ENCODE results near the gene EFNB2.

The EFNB2 gene

GRCh38 chr13:106535552-106536243 lies at the start of gene EFNB2:
TSS of gene EFNB2 (minus strand) at chr13:106535662. CDS start at chr13:106534964, 698 bp downstream.
- DNase-seq (ENCODE audit: low spot score): peak; percentile 89

DNA sequence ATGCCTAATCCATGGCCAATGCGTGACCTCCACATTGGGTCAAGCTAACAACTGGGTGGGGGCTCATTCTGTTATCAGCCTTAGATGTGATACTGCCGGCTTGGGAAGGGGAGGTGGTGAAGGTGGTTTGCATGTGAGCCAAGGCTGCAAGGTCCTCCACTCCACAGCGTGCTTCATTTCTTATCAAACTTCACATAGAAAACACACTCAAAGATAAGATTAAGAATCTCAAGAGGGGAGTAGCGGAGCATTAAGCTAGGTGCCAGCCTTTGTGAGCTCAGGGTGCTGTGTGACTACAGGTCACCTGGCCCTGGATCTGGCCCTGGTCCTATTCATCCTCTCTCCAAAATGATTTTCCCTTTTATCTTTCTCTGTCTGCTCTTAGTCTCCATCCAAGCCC lies 45.8 kb upstream of the EFNB2 start:
- no peak for DNase-seq (ENCODE audit: low spot score)

- DNase-seq (ENCODE audit: low spot score): no peak
Observed at GRCh38 chr13:106575896-106576295, 40.4 kb upstream of the EFNB2 start.

GRCh38 chr13:106573868-106574267 lies 38.4 kb upstream of the EFNB2 start:
- no peak for DNase-seq (ENCODE audit: low spot score)

DNA sequence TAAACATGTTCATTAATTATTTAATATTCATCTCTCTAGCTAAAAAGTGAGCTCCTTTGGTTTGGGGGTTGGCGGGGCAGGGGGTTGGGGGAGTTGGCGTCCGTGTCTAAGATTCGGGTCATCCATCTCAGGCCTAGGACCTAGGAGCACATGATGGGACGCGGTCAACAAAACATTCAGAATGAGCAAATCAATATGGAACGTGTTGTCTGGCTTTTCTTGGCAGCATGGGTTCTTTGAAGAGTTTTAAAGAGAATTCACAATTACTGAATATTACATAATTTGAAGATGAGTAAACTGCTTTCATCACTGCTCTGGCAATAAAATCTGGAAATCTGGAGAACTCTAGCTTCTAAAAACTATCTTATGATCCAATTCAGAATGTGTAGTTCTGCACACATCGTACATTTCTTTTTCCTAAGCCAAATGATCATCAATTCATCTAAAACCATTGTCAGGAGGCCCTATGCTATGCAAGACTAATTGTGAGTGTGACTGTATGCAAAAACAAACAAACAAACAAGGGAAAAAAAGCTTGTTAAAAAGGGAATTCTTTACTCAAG lies 37.9 kb upstream of the EFNB2 start:
- DNase-seq (ENCODE audit: low spot score): no peak

DNA sequence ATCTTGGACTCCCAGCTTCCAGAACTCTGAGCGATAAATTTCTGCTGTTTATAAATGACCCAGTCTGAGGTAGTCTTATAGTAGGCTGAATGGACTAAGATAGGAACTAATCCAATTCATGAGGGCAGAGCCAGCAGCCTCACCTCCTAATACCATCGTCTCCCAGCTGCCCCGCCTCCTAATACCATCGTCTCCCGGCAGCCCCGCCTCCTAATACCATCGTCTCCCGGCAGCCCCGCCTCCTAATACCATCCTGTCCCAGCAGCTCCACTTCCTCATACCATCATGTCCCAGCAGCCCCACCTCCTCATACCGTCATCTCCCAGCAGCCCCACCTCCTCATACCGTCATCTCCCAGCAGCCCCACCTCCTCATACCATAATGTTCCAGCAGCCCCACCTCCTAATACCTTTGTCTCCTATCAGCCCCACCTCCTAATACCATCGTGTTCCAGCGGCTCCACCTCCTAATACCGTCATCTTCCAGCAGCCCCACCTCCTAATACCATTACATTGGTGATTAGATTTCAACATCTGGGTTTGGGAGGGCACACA lies 34.9 kb upstream of the EFNB2 start:
- DNase-seq (ENCODE audit: low spot score): peak; percentile 71

DNA sequence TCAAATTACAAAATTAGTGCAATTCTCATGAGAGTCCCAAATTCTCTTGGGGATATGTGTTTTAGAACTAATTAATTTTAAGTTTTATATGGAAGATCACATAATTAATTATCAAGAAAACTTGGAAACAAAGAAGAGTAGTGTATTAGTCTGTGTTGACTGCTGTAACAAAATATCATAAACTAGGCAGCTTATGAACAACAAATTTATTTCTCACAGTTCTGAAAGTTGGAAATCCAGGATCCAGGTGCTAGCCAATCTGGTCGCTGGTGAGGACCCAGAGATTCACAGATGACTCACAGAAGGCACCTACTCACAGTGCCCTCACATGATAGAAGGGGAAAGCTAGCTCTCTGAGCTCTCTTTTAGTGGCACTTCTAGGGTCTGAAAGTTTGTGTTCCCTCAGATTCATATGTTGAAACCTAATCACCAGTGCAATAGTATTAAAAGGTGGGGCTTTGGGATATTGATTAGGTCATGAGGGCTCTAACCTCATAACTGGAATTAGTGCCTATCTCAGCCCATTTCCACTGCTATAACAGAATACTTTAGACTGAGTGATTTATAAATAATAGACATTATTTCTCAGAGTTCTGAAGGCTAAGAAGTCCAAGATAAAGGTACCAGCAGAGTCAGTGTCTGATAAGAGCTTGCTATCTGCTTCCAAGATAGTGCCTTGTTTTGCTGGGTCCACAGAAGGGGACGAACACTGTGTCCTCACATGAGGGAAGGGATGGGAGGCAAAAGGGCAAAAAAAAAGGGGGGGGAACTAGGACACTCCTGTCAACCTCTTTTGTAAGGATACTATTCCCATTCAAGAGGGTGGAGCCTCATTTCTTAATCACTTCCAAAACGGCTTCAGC lies 34.0 kb upstream of the EFNB2 start:
- peak; percentile 25 for DNase-seq (ENCODE audit: low spot score)

GRCh38 chr13:106568299-106569003 lies 33.0 kb upstream of the EFNB2 start:
- DNase-seq (ENCODE audit: low spot score): no peak

- DNase-seq (ENCODE audit: low spot score): peak; percentile 92
Observed at GRCh38 chr13:106567474-106568298, 32.2 kb upstream of the EFNB2 start, which contains the start of gene ARGLU1. TSS of gene ARGLU1 (minus strand) at chr13:106568137. CDS start at chr13:106567919, 218 bp downstream.

DNA sequence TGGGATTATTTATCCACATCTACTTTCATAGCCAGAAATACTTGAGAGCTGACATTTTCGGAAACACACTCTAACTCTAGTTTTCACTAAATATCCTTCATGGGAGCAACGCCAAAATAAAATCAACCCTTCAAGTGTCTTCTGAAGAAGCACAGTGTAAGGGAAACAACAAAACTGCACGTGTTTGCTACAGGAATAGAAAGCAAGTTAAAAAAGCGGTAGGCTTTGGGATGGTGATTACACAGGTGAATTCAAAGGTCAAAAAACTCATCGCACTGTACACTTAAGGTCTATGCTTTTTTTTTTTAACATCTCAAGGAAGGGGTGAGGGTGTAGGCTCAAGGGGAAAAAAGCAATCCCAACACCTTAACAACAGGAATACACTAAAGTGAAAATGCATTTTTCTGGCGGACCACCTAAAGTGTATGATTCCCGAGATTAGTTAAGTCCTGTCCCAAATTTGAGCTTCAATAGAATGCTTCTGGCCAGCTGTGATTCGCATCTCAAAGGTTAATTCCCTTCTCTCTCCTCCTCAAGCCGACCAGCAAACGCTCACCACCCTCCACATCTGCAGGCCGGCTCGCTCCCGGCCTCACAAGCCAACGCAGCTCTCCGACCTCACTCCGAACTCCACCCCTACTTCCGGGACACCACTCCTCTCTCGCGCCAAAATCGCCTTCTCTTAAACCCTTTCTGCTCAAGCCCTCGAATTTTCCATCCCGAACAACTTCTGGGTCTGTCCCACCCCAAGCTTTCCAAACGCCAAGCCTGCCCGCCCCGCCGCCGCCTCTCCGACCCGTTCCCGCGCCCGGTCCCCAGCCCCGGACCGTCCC lies 31.4 kb upstream of the EFNB2 start:
- peak; percentile 44 for DNase-seq (ENCODE audit: low spot score)

DNA sequence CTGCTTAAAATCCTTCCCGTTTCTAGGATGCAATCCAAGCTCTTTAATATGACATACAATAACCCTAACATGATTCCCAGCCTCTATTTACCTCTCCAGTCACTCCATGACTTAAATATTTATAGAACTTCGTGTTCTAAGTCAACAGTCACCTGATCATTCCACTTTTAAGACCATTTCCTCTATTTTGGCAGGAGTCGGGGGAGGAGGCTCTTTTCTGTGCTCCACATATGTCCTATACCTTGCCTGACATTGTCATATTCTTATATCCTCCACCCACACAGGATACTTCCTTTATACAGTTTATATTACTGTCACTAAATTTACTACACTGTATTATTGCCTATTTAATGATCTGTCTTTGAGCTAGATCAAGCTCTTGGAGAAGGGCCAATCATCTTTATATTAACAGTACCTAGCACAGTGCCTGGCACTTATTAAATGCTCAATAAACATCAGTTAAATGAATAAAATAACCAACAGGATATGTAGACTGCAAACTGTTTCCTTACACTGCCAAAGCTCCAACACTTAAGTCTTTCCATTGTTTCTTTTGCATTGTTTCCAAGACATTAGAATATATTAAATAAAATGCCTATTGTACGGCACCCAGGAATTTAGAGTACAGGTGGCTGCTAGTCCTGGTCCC lies 29.8 kb upstream of the EFNB2 start:
- no peak for DNase-seq (ENCODE audit: low spot score)

DNA sequence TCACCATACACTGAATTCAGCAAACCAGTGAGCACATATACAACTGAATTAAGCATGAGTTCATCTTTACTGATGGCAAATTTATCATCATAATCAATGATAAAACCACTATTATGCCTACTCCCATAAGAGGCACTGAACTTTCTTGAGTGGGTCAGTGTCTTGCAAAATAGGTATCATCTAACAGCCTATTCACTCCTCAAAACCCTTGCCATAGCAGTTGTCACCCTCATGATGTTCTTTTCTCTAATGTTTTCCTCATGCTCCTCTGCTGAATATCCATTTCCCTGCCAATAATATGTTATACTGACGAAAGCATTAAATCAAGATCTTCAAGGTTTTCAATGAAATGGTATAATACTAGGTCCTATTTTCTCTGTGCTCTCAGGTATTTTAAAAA lies 26.8 kb upstream of the EFNB2 start:
- no peak for DNase-seq (ENCODE audit: low spot score)

- no peak for DNase-seq (ENCODE audit: low spot score)
Observed at GRCh38 chr13:106561551-106562170, 26.2 kb upstream of the EFNB2 start.

GRCh38 chr13:106560821-106561220 lies 25.4 kb upstream of the EFNB2 start:
- DNase-seq (ENCODE audit: low spot score): no peak

DNA sequence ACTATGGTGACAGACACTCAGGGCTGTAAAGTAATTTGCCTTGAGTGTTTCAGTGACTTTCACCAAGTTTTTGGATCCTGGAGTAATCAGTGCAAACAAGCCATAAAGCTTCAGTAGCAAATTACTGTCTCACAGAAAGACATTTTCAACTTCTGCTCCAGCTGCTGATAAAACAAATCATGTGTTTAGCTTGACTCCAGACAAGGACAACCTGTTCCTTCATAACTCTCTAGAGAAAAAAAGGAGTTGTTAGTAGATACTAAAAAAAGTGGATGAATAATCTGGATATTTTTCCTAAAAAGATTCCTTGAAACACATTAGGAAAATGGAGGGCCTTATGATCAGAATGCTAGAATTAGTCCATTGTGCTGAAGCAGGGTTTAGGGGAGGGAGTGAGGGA lies 23.1 kb upstream of the EFNB2 start:
- no peak for DNase-seq (ENCODE audit: low spot score)

DNA sequence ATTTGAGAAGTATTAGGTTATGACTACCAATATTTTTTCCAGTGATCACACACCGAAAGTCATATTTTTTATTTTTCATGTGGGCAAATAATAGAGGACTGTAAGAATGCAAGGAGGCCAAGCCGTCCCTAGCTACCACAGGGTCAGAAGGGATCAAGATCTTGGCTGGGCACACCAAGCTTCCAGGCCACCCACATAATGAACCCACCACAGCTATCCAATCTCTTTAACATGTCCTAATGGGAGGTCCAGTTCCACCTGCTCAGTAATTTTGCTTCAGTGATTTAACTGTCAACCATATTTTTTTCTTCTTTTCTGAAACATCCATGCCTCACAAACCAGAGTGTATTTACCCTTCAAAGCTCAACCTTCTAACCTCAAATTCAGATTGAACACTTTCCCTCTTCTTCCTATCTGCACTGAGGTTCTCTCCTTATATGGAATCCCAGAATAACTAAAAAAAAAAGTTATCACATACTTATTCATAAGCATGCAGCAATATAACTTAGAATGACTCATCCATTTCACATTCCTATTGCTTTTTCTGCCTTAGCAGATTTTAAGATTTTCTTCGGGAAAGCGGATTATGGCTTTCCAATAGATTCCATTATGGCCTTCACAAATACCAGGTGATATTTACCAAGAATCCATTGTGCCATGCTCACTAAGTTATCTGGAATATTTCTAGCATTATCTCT lies 20.3 kb upstream of the EFNB2 start:
- no peak for DNase-seq (ENCODE audit: low spot score)

- no peak for DNase-seq (ENCODE audit: low spot score)
Observed at GRCh38 chr13:106551751-106552150, 16.3 kb upstream of the EFNB2 start.

- no peak for DNase-seq (ENCODE audit: low spot score)
Observed at GRCh38 chr13:106551350-106551749, 15.9 kb upstream of the EFNB2 start.
